ENCODE data around the gene AGRP.

The AGRP gene

GRCh38 chr16:67463691-67464090 lies 19.7 kb downstream of the AGRP start:
- Histone ChIP-seq H3K36me3 (ENCODE audit: control insufficient read depth in 1 of 2, insufficient read depth in 2 of 2, low read length in 2 of 2) (no peaks in the 10 kb centered on the region), H3K9ac (ENCODE audit: low read depth in 1 of 2, low read length in 2 of 2) (peak overlapping the region; percentile 27 to 76), H3K27ac (ENCODE audit: low read depth, low read length) (peak overlapping the region; percentile 89)

GRCh38 chr16:67463059-67463458 lies 20.3 kb downstream of the AGRP start:
- Histone ChIP-seq H3K36me3 (ENCODE audit: control insufficient read depth in 1 of 2, insufficient read depth in 2 of 2, low read length in 2 of 2) (no peaks in the 10 kb centered on the region), H3K4me1 (ENCODE audit: control insufficient read depth in 1 of 2, insufficient read depth in 2 of 2, low read length in 2 of 2) (peaks cover 69 to 73% of the 10 kb centered on the region in 2 donors), H3K27me3 (ENCODE audit: control insufficient read depth in 1 of 2, insufficient read depth in 2 of 2, low read length in 2 of 2) (no peaks in the 10 kb centered on the region), H3K4me3 (ENCODE audit: low read depth in 1 of 2, low read length in 2 of 2) (no peak overlapping the region), H3K9ac (ENCODE audit: low read depth in 1 of 2, low read length in 2 of 2) (peak overlapping the region; percentile 55 to 76), H3K9me3 (ENCODE audit: control insufficient read depth in 1 of 2, low read length in 2 of 2) (no peaks in the 10 kb centered on the region), H3K27ac (ENCODE audit: low read depth, low read length) (peak overlapping the region; percentile 89)

More at GRCh38 chr16:67463691-67464090, 19.7 kb downstream of the AGRP start:
- Histone ChIP-seq H3K9me3 (ENCODE audit: control insufficient read depth in 1 of 2, low read length in 2 of 2) (no peaks in the 10 kb centered on the region), H3K4me3 (ENCODE audit: low read depth in 1 of 2, low read length in 2 of 2) (no peak overlapping the region), H3K27me3 (ENCODE audit: control insufficient read depth in 1 of 2, insufficient read depth in 2 of 2, low read length in 2 of 2) (no peaks in the 10 kb centered on the region), H3K4me1 (ENCODE audit: control insufficient read depth in 1 of 2, insufficient read depth in 2 of 2, low read length in 2 of 2) (peaks cover 62 to 67% of the 10 kb centered on the region in 2 donors)

- peak overlapping the region; percentile 55 to 76 for H3K9ac ChIP-seq (ENCODE audit: low read depth in 1 of 2, low read length in 2 of 2)
- no peaks in the 10 kb centered on the region for H3K9me3 ChIP-seq (ENCODE audit: control insufficient read depth in 1 of 2, low read length in 2 of 2)
- H3K4me3 ChIP-seq (ENCODE audit: low read depth in 1 of 2, low read length in 2 of 2): peak overlapping the region; percentile 33 to 37
- H3K27me3 ChIP-seq (ENCODE audit: control insufficient read depth in 1 of 2, insufficient read depth in 2 of 2, low read length in 2 of 2): no peaks in the 10 kb centered on the region
- H3K36me3 ChIP-seq (ENCODE audit: control insufficient read depth in 1 of 2, insufficient read depth in 2 of 2, low read length in 2 of 2): no peaks in the 10 kb centered on the region
- peak overlapping the region; percentile 89 for H3K27ac ChIP-seq (ENCODE audit: low read depth, low read length)
- H3K4me1 ChIP-seq (ENCODE audit: control insufficient read depth in 1 of 2, insufficient read depth in 2 of 2, low read length in 2 of 2): peaks cover 77 to 81% of the 10 kb centered on the region in 2 donors
Observed at GRCh38 chr16:67462279-67462655, 21.1 kb downstream of the AGRP start.

GRCh38 chr16:67461600-67462278 lies 21.6 kb downstream of the AGRP start:
- Histone ChIP-seq H3K9ac (ENCODE audit: low read depth in 1 of 2, low read length in 2 of 2) (peak overlapping the region; percentile 55 to 94), H3K27ac (ENCODE audit: low read depth, low read length) (peak overlapping the region; percentile 90), H3K4me3 (ENCODE audit: low read depth in 1 of 2, low read length in 2 of 2) (no peak overlapping the region)

GRCh38 chr16:67460961-67461360 lies 22.4 kb downstream of the AGRP start:
- H3K9me3 ChIP-seq (ENCODE audit: control insufficient read depth in 1 of 2, low read length in 2 of 2): no peaks in the 10 kb centered on the region
- H3K9ac ChIP-seq (ENCODE audit: low read depth in 1 of 2, low read length in 2 of 2): peak overlapping the region; percentile 55 to 94
- no peaks in the 10 kb centered on the region for H3K36me3 ChIP-seq (ENCODE audit: control insufficient read depth in 1 of 2, insufficient read depth in 2 of 2, low read length in 2 of 2)
- H3K4me3 ChIP-seq (ENCODE audit: low read depth in 1 of 2, low read length in 2 of 2): no peak overlapping the region
- H3K4me1 ChIP-seq (ENCODE audit: control insufficient read depth in 1 of 2, insufficient read depth in 2 of 2, low read length in 2 of 2): peaks cover 86 to 93% of the 10 kb centered on the region in 2 donors
- H3K27ac ChIP-seq (ENCODE audit: low read depth, low read length): peak overlapping the region; percentile 90
- no peaks in the 10 kb centered on the region for H3K27me3 ChIP-seq (ENCODE audit: control insufficient read depth in 1 of 2, insufficient read depth in 2 of 2, low read length in 2 of 2)

More at GRCh38 chr16:67461600-67462278, 21.6 kb downstream of the AGRP start:
- peaks cover 82 to 87% of the 10 kb centered on the region in 2 donors for H3K4me1 ChIP-seq (ENCODE audit: control insufficient read depth in 1 of 2, insufficient read depth in 2 of 2, low read length in 2 of 2)
- no peaks in the 10 kb centered on the region for H3K27me3 ChIP-seq (ENCODE audit: control insufficient read depth in 1 of 2, insufficient read depth in 2 of 2, low read length in 2 of 2)
- no peaks in the 10 kb centered on the region for H3K9me3 ChIP-seq (ENCODE audit: control insufficient read depth in 1 of 2, low read length in 2 of 2)
- no peaks in the 10 kb centered on the region for H3K36me3 ChIP-seq (ENCODE audit: control insufficient read depth in 1 of 2, insufficient read depth in 2 of 2, low read length in 2 of 2)

- Histone ChIP-seq H3K9ac (ENCODE audit: low read depth in 1 of 2, low read length in 2 of 2) (peak overlapping the region; percentile 55 to 94), H3K36me3 (ENCODE audit: control insufficient read depth in 1 of 2, insufficient read depth in 2 of 2, low read length in 2 of 2) (no peaks in the 10 kb centered on the region), H3K4me1 (ENCODE audit: control insufficient read depth in 1 of 2, insufficient read depth in 2 of 2, low read length in 2 of 2) (peaks cover 84 to 91% of the 10 kb centered on the region in 2 donors), H3K27me3 (ENCODE audit: control insufficient read depth in 1 of 2, insufficient read depth in 2 of 2, low read length in 2 of 2) (no peaks in the 10 kb centered on the region), H3K9me3 (ENCODE audit: control insufficient read depth in 1 of 2, low read length in 2 of 2) (no peaks in the 10 kb centered on the region), H3K27ac (ENCODE audit: low read depth, low read length) (peak overlapping the region; percentile 90), H3K4me3 (ENCODE audit: low read depth in 1 of 2, low read length in 2 of 2) (peak overlapping the region in 1 of 2 donors; percentile 37)
Observed at GRCh38 chr16:67460168-67460567, 23.2 kb downstream of the AGRP start.

- Histone ChIP-seq H3K36me3 (ENCODE audit: control insufficient read depth in 1 of 2, insufficient read depth in 2 of 2, low read length in 2 of 2) (no peaks in the 10 kb centered on the region), H3K4me1 (ENCODE audit: control insufficient read depth in 1 of 2, insufficient read depth in 2 of 2, low read length in 2 of 2) (peaks cover 80 to 88% of the 10 kb centered on the region in 2 donors), H3K9me3 (ENCODE audit: control insufficient read depth in 1 of 2, low read length in 2 of 2) (no peaks in the 10 kb centered on the region), H3K9ac (ENCODE audit: low read depth in 1 of 2, low read length in 2 of 2) (peak overlapping the region; percentile 55 to 94), H3K27ac (ENCODE audit: low read depth, low read length) (peak overlapping the region; percentile 90), H3K4me3 (ENCODE audit: low read depth in 1 of 2, low read length in 2 of 2) (peak overlapping the region in 1 of 2 donors; percentile 37), H3K27me3 (ENCODE audit: control insufficient read depth in 1 of 2, insufficient read depth in 2 of 2, low read length in 2 of 2) (no peaks in the 10 kb centered on the region)
Observed at GRCh38 chr16:67459861-67460150, 23.5 kb downstream of the AGRP start.

GRCh38 chr16:67459066-67459860 lies 24.1 kb downstream of the AGRP start:
- peak overlapping the region; percentile 90 for H3K27ac ChIP-seq (ENCODE audit: low read depth, low read length)
- H3K27me3 ChIP-seq (ENCODE audit: control insufficient read depth in 1 of 2, insufficient read depth in 2 of 2, low read length in 2 of 2): no peaks in the 10 kb centered on the region
- H3K4me3 ChIP-seq (ENCODE audit: low read depth in 1 of 2, low read length in 2 of 2): peak overlapping the region; percentile 46 to 62
- H3K9me3 ChIP-seq (ENCODE audit: control insufficient read depth in 1 of 2, low read length in 2 of 2): no peaks in the 10 kb centered on the region
- no peaks in the 10 kb centered on the region for H3K36me3 ChIP-seq (ENCODE audit: control insufficient read depth in 1 of 2, insufficient read depth in 2 of 2, low read length in 2 of 2)
- peak overlapping the region; percentile 55 to 94 for H3K9ac ChIP-seq (ENCODE audit: low read depth in 1 of 2, low read length in 2 of 2)
- peaks cover 77 to 87% of the 10 kb centered on the region in 2 donors for H3K4me1 ChIP-seq (ENCODE audit: control insufficient read depth in 1 of 2, insufficient read depth in 2 of 2, low read length in 2 of 2)

- peak overlapping the region; percentile 55 to 94 for H3K9ac ChIP-seq (ENCODE audit: low read depth in 1 of 2, low read length in 2 of 2)
- H3K36me3 ChIP-seq (ENCODE audit: control insufficient read depth in 1 of 2, insufficient read depth in 2 of 2, low read length in 2 of 2): peaks cover 4% of the 10 kb centered on the region in 2 donors
- peak overlapping the region; percentile 46 to 62 for H3K4me3 ChIP-seq (ENCODE audit: low read depth in 1 of 2, low read length in 2 of 2)
- H3K4me1 ChIP-seq (ENCODE audit: control insufficient read depth in 1 of 2, insufficient read depth in 2 of 2, low read length in 2 of 2): peaks cover 81 to 87% of the 10 kb centered on the region in 2 donors
- peak overlapping the region; percentile 90 for H3K27ac ChIP-seq (ENCODE audit: low read depth, low read length)
- H3K9me3 ChIP-seq (ENCODE audit: control insufficient read depth in 1 of 2, low read length in 2 of 2): no peaks in the 10 kb centered on the region
- H3K27me3 ChIP-seq (ENCODE audit: control insufficient read depth in 1 of 2, insufficient read depth in 2 of 2, low read length in 2 of 2): no peaks in the 10 kb centered on the region
Observed at GRCh38 chr16:67458121-67458641, 25.2 kb downstream of the AGRP start.

GRCh38 chr16:67457611-67458010 lies 25.7 kb downstream of the AGRP start:
- Histone ChIP-seq H3K4me3 (ENCODE audit: low read depth in 1 of 2, low read length in 2 of 2) (peak overlapping the region in 1 of 2 donors; percentile 62), H3K4me1 (ENCODE audit: control insufficient read depth in 1 of 2, insufficient read depth in 2 of 2, low read length in 2 of 2) (peaks cover 83 to 87% of the 10 kb centered on the region in 2 donors), H3K27me3 (ENCODE audit: control insufficient read depth in 1 of 2, insufficient read depth in 2 of 2, low read length in 2 of 2) (no peaks in the 10 kb centered on the region), H3K36me3 (ENCODE audit: control insufficient read depth in 1 of 2, insufficient read depth in 2 of 2, low read length in 2 of 2) (peaks cover 7 to 10% of the 10 kb centered on the region in 2 donors), H3K9ac (ENCODE audit: low read depth in 1 of 2, low read length in 2 of 2) (peak overlapping the region; percentile 55 to 94), H3K27ac (ENCODE audit: low read depth, low read length) (no peak overlapping the region), H3K9me3 (ENCODE audit: control insufficient read depth in 1 of 2, low read length in 2 of 2) (no peaks in the 10 kb centered on the region)

Data from duodenal mucosa (tissue), 2 donors.